Mucosa of stomach (tissue), 1 donor: ENCODE measurements around the gene GPRC6A.
"Not testable (repeated sequence)": the region's sequence is repeated elsewhere in the genome, so short reads cannot be mapped to it uniquely, and the experiment has no call there.

ENCODE experiments used
- H3K27me3 ChIP-seq: one replicate; pipeline ENCODE4 v1.7.0; 2013; ENCODE audit warnings: mild to moderate bottlenecking, low read length; ENCODE audit not compliant: control insufficient read depth, insufficient read depth
- H3K36me3 ChIP-seq: one replicate; pipeline ENCODE4 v1.7.0; 2013; ENCODE audit warnings: low read length; ENCODE audit not compliant: control insufficient read depth, insufficient read depth
- H3K4me1 ChIP-seq: one replicate; pipeline ENCODE4 v1.7.0; 2013; ENCODE audit warnings: mild to moderate bottlenecking, low read length; ENCODE audit not compliant: control insufficient read depth, insufficient read depth
- H3K4me3 ChIP-seq: one replicate; pipeline ENCODE4 v1.7.0; 2013; ENCODE audit warnings: low read length
- H3K9ac ChIP-seq: one replicate; pipeline ENCODE4 v1.7.0; 2013; ENCODE audit warnings: mild to moderate bottlenecking, low read length, moderate library complexity
- H3K9me3 ChIP-seq: one replicate; pipeline ENCODE4 v1.7.0; 2013; ENCODE audit warnings: mild to moderate bottlenecking, low read length, moderate library complexity; ENCODE audit not compliant: control insufficient read depth
- donor health status: Pancreatic carcinoma.

Gene GPRC6A

DNA sequence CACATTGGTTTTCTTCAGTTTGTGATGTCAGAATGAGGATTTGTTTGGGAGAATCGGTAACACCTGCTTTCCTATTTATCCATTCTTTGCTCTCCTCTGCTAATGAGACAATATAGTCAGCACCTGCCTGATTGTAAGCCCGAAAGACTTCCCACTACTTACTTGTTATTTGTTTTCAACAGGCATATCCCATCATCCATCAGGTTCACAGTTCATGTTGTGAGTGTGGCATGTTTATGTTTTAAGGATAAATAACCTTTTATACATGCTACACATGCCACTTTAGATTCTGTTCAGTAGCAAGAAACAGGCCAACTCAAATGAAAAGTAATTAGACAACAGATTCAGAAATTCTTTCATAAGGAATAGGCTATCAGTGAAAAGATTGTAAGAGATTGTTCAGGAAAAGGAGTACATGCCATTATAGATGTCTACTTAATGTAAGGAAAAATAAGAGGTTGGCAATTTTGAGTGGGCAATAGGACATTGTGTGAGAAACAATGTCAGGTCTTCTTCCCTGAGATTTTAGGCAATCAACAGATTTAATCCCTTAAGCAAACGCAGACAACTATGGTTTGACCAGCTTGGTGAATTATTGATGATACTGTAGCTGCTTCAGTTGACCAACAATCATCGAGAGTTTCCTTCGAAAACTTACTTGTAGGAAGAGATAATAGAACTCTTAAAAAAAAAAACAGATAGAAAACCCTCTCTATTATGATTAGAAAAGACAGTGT lies 7.9 kb upstream of the GPRC6A start:
- H3K4me1 ChIP-seq, result no peaks in the 10 kb centered on the region
- no peaks in the 10 kb centered on the region for H3K36me3 ChIP-seq
- H3K27me3 ChIP-seq, result no peaks in the 10 kb centered on the region
- no peak overlapping the region for H3K9ac ChIP-seq
- no peak overlapping the region for H3K4me3 ChIP-seq
- no peaks in the 10 kb centered on the region for H3K9me3 ChIP-seq

DNA sequence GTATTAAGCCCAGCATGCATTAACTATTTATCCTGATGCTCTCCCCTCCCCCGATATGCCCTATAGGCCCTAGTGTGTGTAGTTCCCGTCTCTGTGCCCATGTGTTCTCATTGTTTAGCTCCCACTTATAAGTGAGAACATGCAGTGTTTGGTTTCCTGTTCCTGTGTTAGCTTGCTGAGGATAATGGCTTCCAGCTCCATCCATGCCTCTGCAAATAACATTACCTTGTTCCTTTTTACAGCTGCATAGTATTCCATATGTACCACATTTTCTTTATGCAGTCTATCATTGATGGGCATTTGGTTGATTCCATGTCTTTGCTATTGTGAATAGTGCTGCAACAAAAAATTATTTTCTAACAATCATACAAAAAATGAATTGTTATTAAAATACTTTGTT lies 5.6 kb upstream of the GPRC6A start:
- not testable (repeated sequence) for H3K9ac ChIP-seq, H3K36me3 ChIP-seq, H3K4me1 ChIP-seq, H3K9me3 ChIP-seq, H3K27me3 ChIP-seq, H3K4me3 ChIP-seq

DNA sequence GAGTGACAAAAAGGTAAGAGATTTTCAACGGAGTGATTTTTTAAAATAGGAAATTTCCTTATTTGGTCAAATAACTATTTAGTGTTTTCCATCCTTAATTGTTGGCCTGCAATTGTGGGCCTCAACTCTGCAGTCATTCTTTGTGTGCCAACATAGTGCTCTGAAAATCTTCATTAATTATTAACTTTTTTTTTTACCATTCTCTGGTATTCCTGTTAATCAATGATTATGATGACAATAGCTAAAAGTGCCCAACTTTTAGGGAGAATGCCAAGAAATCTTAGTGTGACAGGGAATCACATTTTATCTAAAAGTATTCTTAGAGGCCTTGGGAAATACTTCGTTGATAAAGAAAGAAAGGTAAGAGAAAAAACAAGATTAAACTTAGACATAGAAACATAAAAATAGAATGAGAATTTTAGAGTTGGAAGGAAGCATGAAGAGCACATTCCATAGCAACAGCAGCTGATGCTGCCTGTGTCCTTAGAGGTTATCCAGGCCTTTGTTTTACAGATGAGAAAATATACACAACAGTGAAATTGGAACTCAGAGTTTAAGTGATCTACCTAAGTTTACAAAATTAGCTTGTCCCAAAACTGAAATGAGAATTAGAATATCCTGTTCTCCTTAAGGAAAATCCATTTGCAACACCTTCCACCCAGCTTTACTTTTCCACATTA lies 1.2 kb downstream of the GPRC6A start:
- Histone ChIP-seq H3K4me1 (no peaks in the 10 kb centered on the region), H3K36me3 (no peaks in the 10 kb centered on the region), H3K9ac (no peak overlapping the region), H3K9me3 (no peaks in the 10 kb centered on the region), H3K27me3 (no peaks in the 10 kb centered on the region), H3K4me3 (no peak overlapping the region)

DNA sequence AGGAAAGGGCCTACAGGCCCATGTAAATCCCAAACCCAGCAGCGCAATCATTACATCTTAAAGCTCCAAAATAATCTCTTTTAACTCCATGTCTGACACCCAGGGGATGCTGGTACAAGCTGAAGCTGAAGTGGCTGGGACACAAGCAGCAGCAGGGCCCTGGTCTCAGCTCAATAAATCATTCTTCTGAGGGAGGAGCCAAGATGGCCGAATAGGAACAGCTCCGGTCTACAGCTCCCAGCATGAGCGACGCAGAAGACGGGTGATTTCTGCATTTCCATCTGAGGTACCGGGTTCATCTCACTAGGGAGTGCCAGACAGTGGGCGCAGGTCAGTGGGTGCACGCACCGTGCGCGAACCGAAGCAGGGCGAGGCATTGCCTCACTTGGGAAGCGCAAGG lies 12.5 kb downstream of the GPRC6A start:
- not testable (repeated sequence) for H3K4me3 ChIP-seq, H3K9ac ChIP-seq, H3K27me3 ChIP-seq

DNA sequence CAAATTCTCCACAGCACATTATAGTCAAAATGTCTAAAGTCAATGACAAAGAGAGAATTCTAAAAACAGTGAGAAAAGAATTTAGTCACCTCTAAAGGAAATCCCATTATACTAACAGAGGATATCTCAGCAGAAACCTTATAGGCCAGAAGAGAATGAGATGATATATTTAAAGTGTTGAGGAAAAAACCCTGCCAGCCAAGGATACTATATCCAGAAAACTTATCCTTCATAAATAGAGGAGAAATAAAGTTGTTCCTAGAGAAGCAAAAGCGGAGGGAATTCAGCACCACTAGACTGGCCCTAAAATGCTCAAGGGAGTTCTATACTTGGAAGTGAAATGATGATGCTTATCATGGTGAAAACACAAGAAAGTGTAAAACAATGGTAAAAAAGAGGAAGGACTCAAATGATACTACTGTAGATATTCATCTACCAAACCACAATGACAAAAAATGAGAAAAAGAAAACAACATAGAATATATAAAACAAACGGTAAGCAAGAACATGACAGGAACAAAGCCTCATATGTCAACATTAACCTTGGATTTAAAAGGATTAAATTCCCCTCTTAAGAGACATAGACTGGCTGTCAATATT lies 16.7 kb downstream of the GPRC6A start:
- Histone ChIP-seq H3K4me3 (no peak overlapping the region), H3K27me3 (no peaks in the 10 kb centered on the region), H3K9me3 (no peaks in the 10 kb centered on the region)

More for the DNA sequence above, 12.5 kb downstream of the GPRC6A start:
- H3K4me1 ChIP-seq, H3K9me3 ChIP-seq, H3K36me3 ChIP-seq: not testable (repeated sequence)

DNA sequence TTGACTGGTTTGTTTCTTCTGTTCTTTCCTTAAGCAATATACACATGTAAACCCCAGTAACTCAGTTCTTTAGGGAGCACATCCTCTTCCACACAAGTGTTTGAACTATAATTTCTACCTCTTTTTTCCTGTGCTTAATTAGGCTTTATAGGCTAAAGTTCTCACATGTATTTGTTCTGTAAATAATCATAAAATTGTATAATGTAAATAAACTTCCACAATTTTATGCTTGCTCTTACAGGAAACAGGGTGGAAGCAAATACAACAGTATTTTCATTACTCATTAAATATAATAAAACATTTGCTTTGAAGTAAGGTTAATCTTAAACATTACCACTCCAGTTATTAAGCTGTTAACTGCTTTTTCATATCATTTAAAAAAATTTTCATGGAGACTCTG lies 26.9 kb downstream of the GPRC6A start:
- no peak overlapping the region for H3K9ac ChIP-seq
- H3K9me3 ChIP-seq, result no peaks in the 10 kb centered on the region
- no peaks in the 10 kb centered on the region for H3K27me3 ChIP-seq
- no peak overlapping the region for H3K4me3 ChIP-seq
- H3K4me1 ChIP-seq, result no peaks in the 10 kb centered on the region
- no peaks in the 10 kb centered on the region for H3K36me3 ChIP-seq

More for the DNA sequence above, 16.7 kb downstream of the GPRC6A start:
- Histone ChIP-seq H3K4me1 (no peaks in the 10 kb centered on the region), H3K36me3 (no peaks in the 10 kb centered on the region), H3K9ac (no peak overlapping the region)

DNA sequence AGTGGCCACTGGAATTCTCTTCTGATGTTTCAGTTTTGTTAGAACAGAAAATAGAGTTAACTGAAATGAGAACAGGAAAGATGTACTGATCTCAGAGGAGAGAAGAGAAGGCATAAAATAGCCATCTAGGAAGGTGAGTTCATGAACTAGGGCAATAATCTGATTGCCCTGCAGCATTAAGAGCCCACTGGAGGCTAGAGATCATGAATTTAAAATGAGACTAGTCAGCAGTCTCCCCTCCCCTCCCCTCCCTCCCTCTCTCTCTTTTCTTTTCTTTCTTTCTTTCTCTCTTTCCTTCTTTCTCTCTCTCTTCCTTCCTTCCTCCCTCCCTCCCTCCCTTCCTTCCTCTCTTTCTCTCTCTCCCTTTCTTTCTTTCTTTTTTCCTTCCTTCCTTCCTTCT lies 28.9 kb downstream of the GPRC6A start:
- H3K4me1 ChIP-seq, result no peaks in the 10 kb centered on the region
- no peaks in the 10 kb centered on the region for H3K9me3 ChIP-seq
- H3K4me3 ChIP-seq, result no peak overlapping the region
- no peak overlapping the region for H3K9ac ChIP-seq
- H3K36me3 ChIP-seq, result no peaks in the 10 kb centered on the region
- H3K27me3 ChIP-seq, result no peaks in the 10 kb centered on the region

DNA sequence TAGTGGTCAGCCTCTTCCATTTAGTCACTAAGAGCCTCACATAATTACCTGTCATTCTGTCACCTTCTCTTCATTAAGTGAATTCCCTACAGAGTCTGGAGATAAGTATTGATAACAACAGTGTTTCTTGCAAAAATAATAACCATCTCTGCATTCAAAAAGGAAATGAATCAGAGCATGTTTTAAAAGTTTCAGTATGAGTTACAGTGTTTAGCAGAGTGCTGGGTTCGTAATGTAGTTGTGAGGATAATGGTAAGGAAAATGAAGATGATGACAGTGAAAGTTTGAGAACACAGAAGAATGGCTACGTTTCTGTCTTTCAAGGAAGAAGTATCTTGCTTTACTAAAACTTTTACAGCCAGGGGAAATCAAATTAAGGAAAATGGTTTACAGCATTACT lies 31.3 kb downstream of the GPRC6A start:
- H3K9ac ChIP-seq, result no peak overlapping the region
- H3K27me3 ChIP-seq, result no peaks in the 10 kb centered on the region
- no peak overlapping the region for H3K4me3 ChIP-seq
- H3K4me1 ChIP-seq, result no peaks in the 10 kb centered on the region
- no peaks in the 10 kb centered on the region for H3K36me3 ChIP-seq
- no peaks in the 10 kb centered on the region for H3K9me3 ChIP-seq

DNA sequence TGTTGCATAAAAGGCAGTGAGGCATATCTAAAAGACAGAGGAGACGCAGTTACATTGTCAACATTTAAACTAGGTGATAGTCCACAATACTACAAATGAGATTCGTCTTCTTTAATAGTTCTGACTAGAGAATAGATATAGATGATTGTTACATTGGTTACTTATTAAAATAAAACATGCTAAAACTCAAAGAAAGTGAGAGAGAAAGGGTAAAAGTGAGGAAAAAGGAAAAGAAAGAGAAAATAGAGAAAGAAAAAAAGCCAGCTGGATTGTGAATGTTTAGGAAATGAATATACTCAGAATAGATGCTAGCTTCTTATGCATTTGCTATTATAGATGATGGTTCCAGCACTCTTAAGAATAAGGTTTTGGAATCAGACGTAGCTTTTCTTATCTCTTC lies 35.7 kb downstream of the GPRC6A start:
- H3K36me3 ChIP-seq, result no peaks in the 10 kb centered on the region
- H3K9me3 ChIP-seq, result no peaks in the 10 kb centered on the region
- no peaks in the 10 kb centered on the region for H3K27me3 ChIP-seq
- H3K4me3 ChIP-seq, result no peak overlapping the region
- H3K9ac ChIP-seq, result no peak overlapping the region
- H3K4me1 ChIP-seq, result no peaks in the 10 kb centered on the region

DNA sequence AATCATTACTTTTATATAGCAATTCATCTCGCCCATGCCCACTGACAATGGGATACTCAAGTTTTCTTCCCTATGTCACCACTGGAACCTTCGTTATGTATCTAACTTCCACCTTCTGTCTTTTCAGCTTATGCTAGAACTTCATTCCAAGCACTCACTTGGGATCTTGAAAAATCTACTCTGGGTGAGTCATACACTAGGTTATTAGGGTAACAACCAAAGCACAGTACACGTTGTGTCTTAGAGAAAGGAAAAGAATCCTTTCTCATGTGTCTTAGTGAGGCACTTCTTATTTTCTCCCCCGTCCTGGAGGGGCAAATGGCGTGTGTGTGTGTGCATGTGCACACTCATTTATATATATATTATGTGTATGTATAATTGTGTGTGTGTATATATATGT lies 45.0 kb downstream of the GPRC6A start:
- H3K36me3 ChIP-seq, result no peaks in the 10 kb centered on the region
- no peaks in the 10 kb centered on the region for H3K9me3 ChIP-seq
- no peak overlapping the region for H3K9ac ChIP-seq
- H3K27me3 ChIP-seq, result no peaks in the 10 kb centered on the region
- H3K4me1 ChIP-seq, result no peaks in the 10 kb centered on the region
- H3K4me3 ChIP-seq, result no peak overlapping the region

DNA sequence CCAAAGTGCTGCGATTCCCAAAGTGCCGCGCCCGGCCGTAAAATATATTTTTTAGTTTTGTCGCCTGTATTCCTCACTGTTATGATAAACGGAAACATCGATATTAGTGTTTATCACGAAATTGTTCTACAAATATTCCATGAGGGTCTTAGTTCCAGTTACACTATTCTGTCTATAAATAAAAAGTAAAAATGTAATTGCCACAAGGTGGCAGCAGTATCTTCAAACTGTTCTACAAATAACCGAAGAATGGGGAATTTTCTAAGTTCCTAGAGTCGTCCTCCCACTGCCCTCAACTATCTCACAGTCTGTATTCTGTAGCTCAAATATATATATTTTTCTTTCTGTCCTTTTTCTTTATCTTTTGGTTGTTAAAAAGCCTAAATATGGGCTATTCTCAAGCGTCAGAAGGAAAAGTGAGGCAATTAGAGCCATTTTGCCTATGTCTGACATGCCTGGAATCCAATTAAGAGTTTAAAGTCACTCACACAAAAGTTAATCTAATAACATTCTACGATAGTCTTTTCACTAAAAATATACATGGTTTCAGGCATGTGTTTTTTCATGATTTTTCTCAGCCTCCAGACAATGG lies 49.2 kb downstream of the GPRC6A start:
- H3K9ac ChIP-seq, result no peak overlapping the region
- no peaks in the 10 kb centered on the region for H3K4me1 ChIP-seq
- no peaks in the 10 kb centered on the region for H3K36me3 ChIP-seq
- H3K4me3 ChIP-seq, result no peak overlapping the region
- H3K27me3 ChIP-seq, result no peaks in the 10 kb centered on the region
- no peaks in the 10 kb centered on the region for H3K9me3 ChIP-seq

DNA sequence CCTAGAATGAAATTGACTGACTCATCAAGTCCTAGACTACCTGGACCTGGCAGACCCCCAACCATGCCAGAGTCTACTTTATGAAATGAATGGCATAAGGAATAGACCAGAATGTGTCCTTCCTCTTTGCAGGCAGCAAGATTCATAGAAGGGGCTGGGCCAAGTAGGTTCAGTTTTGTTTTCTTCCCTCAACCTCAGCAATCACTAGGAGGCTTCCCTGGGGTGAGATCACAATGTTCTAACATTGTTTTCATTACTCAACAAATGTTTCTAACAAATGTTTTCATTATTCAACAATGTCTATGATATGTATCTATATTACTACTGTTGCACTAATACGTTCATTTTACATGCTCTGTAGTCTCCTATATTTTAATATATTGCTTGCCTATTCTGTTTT lies 55.0 kb downstream of the GPRC6A start:
- no peaks in the 10 kb centered on the region for H3K36me3 ChIP-seq
- H3K9ac ChIP-seq, result no peak overlapping the region
- H3K4me3 ChIP-seq, result no peak overlapping the region

More for the DNA sequence above, 55.0 kb downstream of the GPRC6A start:
- Histone ChIP-seq H3K4me1 (no peaks in the 10 kb centered on the region), H3K27me3 (no peaks in the 10 kb centered on the region), H3K9me3 (no peaks in the 10 kb centered on the region)
